ENCODE measurements around the gene TMEM82.

DNA sequence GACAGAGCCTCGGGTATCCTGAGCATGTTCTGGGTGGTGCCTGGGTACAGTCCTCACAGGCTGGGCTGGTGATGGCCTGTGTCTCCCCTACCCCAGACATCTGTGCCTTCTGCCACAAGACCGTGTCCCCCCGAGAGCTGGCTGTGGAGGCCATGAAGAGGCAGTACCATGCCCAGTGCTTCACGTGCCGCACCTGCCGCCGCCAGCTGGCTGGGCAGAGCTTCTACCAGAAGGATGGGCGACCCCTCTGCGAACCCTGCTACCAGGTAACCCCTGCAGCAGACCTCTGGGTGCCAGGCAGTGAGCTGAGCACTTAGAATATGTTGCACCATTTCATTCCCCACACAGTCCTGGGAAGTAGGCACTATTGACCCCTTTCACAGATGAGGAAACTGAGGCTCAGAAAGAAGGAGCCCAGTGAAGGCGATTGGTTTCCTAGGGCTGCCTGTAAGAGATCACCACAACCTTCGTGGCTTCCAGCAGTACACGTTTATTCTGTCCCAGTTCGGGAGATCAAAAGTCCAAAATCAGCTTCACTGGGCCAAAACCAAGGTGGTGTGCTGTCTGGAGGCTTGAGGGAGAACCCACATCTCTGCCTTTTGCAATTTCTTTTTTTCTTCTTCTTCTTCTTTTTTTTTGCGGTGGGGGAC lies 28.1 kb downstream of the TMEM82 start:
- TF ChIP-seq, protein P1, sequence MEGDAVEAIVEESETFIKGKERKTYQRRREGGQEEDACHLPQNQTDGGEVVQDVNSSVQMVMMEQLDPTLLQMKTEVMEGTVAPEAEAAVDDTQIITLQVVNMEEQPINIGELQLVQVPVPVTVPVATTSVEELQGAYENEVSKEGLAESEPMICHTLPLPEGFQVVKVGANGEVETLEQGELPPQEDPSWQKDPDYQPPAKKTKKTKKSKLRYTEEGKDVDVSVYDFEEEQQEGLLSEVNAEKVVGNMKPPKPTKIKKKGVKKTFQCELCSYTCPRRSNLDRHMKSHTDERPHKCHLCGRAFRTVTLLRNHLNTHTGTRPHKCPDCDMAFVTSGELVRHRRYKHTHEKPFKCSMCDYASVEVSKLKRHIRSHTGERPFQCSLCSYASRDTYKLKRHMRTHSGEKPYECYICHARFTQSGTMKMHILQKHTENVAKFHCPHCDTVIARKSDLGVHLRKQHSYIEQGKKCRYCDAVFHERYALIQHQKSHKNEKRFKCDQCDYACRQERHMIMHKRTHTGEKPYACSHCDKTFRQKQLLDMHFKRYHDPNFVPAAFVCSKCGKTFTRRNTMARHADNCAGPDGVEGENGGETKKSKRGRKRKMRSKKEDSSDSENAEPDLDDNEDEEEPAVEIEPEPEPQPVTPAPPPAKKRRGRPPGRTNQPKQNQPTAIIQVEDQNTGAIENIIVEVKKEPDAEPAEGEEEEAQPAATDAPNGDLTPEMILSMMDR (IDR thresholded peaks at IDR 0.05): no peak
- TF ChIP-seq POLR2A (IDR thresholded peaks at IDR 0.05) (no peak), POLR2AphosphoS5 (IDR thresholded peaks at IDR 0.05) (no peak)
